OCI-LY7 (cell line): ENCODE data around the gene CCR3.

Experiments
- CTCF ChIP-seq: fragments of 200-600 bp; sonication (generic); conservative IDR thresholded peaks from 2 replicates; pipeline ENCODE4 v1.5.1; 2014; ENCODE audit warnings: mild to moderate bottlenecking, antibody characterized with exemption, low read length, moderate library complexity, mixed read lengths
- EZH2phosphoT487 ChIP-seq: fragments of 200-600 bp; sonication (generic); IDR thresholded peaks from 2 replicates; pipeline ENCODE4 v1.6.1; 2018; ENCODE audit warnings: low read depth, borderline replicate concordance, mild to moderate bottlenecking, mixed run types, antibody characterized with exemption, low read length, moderate library complexity, mixed read lengths

GRCh38 chr3:46316206-46316605 is 73.9 kb downstream of the CCR3 start:
- no peak for TF ChIP-seq CTCF
- no peak for TF ChIP-seq EZH2phosphoT487
